ENCODE data around the gene CTSC.

GRCh38 chr11:88266157-88266556 lies 71.4 kb downstream of the CTSC start:
- TF ChIP-seq CTCF (IDR thresholded peaks at IDR 0.05; ENCODE audit: insufficient read depth, low read depth, low read length) (no peak), EZH2 (IDR thresholded peaks at IDR 0.05; ENCODE audit: insufficient read depth, low read length) (no peak)

Data from astrocyte (in vitro differentiated cells and primary cell).